ENCODE data around the gene IQSEC1. TPM values are rescaled to one million over a fixed set of nuclear protein-coding genes. Genes with fewer than 3 reads are reported as not detected.
A peak's percentile ranks its signal among the peaks of the same experiment; 100 is the strongest.

Gene IQSEC1
- total RNA-seq, 1 experiment from 2014 or later: 7.7 TPM

DNA sequence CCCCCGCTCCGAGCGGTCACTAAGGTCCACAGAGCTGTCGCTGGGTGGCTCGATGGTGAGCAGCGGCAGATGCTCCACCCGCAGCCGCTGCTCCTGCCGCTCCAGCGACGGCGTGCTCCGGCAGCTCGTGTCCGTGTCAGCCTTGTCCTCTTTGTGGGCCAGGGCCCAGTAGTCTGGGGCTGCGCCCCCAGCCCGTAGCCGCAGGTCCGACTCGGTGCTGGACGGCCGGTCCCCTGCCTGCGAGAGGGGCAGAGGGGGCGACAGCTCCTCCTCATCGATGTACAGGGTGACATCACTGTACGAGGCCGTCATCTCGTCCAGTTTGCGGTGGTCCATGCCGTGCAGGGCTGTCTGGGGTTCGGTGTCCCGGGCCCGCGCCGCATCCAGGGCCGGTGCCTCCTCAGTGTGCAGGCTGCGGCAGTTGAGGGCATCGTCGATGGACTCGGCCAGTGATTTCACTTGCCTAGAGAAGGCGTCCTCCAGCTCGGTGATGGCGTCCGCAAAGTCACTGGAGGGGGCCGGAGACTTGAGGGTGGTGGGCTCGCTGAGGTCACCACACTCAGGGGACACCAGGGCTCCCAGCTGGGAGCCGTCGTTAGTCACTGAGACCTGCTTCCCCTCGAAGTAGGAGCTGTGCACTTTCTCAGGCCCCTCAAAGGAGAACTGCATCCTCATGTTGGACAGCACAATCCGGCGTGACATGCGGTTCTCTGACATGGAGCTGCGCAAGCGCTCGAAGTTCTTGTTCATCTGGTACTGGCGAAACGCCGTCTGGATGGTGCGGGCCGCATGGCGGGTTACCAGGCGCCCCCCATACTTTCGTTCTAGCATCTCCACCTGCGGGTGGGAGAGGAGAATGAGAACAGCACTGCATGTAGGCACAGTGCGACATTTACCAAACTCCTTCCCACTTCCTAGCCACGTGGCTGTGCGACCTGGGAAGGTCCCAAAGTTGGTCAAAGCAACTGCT is 137.1 kb downstream of the IQSEC1 start:
- DNase-seq (ENCODE audit: low read depth): no peak

DNA sequence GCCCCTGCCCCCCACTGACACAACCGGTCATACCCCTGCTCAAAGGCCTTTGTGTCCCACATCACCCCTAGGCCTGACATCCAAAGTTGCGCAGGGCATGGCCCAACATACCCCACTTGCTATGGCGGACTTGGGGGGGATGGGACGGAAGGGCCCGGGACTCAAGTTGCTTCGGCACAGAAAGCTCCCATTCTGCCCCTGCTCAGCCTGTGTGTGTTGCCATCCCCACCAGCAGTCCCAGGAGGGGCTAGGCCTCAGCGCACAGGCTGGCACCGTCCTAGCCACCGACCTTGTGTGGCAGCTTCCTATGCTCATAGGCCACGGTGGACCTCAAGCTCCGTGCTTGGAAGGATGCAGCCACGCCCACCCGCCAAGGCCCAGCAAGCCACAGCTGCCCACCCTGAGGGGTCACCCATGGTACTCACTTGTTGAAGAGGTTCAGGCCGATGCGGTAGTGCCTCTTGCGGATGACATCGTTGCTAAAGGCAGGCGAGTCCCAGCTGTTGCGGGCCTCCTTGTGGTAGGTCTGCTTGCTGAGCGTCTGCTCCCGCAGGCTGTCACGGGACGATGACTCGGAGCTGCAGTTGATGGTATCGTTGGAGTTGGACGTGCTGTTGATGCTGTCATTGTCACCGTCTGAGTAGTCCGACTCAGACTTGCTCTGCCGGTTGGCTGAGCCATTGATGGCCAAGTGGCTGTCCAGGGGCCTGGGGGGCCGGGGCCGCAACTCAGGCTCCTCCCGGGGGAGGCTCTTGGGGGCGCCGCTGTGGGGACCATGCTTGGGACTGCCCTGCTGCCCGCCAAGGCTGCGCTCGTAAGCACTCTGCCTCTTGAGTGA is 138.0 kb downstream of the IQSEC1 start:
- no peak for DNase-seq (ENCODE audit: low read depth)

DNA sequence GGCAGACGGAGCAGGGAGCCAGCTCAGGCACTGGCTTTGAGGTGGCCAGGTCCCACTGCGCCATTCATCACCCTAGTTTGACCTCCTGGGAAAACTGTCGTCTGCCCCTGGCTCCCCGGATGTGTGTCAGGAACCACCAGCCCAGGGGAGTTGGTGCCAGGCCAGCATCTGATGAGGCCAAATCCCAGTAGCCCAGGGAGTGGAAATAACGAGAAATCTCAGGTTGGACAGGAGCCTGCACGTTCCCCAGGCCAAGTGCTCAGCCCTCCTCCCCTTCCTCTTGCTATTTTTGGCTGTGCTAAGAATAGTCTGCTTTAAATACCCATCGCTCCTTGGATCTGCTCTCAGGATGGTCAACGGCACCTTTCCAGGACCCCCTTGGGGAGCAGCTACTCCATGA is 138.8 kb downstream of the IQSEC1 start:
- DNase-seq (ENCODE audit: low read depth): no peak

DNA sequence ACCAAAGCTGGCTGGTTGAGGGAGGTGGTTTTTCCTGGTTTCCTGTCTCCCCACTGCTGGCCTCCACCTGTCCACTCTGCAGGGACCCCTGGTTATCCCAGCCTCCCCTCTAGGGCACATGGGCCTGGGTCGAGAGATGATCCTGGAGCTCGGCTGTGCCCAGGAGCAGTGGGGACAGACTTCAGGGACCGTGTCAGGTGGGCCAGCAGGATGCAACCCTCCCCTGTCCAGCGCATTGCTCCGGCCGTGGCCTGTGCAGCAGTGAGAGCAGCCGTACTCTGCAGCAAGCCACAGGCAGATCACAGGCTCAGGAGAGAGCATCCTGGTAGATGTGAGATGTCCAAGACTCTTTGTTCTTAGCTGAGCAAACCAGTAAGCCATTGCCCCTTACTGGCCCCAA is 139.3 kb downstream of the IQSEC1 start:
- no peak for DNase-seq (ENCODE audit: low read depth)

DNA sequence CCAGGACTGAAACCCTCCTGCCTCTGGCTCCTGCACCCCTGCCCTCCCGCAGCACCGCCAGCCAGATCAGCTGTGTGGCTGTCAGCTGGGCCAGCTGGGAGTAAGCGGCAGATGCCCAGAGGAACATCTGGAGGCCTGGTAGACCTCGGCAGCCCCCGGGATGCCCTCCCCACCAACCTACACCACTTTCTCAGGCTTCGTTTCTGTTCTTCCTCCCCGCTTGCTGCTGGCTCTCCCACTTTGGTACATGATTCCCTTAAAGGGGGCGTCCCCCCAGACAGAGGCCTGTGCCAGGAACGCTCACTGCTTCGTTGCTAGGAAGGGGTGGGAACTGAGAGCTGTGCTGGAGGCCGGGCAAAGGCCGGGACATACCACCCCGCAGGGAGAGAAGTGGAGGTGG is 140.5 kb downstream of the IQSEC1 start:
- no peak for DNase-seq (ENCODE audit: low read depth)

DNA sequence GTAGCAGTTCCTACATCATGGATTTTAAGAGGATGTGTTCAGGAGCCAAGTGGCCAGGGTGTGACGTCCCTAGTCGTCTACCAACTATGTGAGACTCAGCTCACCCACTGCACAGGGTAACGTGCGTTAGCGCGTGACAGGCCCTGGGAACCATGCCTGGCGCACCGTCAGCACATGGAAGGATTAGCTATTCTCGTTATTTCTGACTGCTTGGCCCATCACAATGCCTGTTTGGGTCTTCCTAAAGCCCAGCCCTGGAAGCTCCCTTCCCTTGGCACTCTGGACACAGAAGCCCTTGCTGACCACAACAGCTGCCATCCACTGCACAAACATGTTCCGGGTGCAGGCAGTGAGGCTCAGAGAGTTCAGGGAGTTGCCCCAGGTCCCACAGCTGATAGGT is 140.9 kb downstream of the IQSEC1 start:
- peak; percentile 34 for DNase-seq (ENCODE audit: low read depth)

DNA sequence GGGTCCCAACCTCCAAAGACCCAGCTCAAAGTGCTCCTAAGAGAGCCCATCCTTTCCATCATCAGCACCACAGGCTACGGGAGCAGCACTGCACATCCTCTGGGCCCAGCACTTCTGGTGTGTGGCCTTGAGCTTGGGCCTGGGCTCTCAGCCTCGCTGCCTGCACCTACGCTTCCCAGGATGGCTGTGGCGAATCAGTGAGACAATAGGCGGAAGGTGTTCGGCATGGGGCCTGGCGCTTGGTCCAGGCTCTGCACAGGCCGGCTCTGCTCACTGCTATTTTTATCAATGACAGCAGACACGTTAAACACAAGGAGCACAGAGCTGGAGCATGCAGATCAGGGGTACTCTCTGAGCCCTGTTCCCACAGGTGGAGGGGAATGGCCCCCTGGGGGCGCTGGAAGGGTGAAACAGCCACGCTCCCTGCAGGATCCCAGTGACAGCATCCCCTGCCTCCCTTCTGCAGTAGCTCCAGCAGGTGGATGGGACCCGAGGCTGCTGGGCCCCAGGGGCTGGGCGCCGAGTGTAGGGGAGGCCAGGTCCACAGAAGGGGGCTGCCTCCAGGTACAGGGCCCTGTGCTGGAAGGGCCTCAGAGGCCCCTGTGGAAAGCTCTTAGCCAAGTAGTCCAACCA is 141.8 kb downstream of the IQSEC1 start:
- no peak for DNase-seq (ENCODE audit: low read depth)

DNA sequence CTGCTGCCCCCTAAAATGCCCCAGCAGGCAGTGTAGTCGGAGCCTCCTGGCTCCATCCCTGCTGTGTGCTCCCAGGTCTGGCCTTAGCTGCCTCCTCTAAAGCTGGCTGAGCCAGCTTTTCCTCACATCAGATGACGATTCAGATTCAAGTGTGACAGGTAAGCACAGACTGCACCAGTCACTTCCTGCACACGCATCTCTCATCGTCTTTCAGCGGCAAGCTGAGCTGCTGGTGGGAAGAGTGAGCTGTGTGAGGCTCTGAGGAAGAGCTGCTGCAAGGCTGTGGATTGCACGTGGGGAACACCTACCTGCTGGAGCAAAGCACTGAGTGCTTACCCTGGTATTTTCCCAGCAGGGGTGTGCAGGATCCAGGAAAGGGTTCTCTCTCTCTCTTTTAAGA is 143.4 kb downstream of the IQSEC1 start:
- no peak for DNase-seq (ENCODE audit: low read depth)

DNA sequence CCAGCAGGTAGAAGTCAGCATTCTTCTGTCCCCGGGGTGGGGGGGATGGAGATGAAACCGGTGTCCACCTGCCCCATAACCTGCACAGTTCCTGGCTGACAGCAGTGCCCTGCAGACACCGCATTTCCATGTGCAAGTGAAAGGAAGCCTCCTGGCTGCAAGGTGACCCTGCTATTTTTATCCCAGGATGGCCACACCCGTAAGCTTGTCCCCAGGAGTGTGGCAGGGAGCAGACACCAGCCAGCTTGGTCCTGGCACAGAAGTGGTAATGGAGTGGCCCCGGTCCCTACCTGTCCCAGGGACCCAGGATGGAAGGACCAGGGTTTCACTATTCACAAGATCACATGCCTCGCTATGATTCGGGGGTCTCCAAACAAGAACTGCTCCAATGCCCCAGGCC is 146.6 kb downstream of the IQSEC1 start:
- DNase-seq (ENCODE audit: low read depth): no peak

DNA sequence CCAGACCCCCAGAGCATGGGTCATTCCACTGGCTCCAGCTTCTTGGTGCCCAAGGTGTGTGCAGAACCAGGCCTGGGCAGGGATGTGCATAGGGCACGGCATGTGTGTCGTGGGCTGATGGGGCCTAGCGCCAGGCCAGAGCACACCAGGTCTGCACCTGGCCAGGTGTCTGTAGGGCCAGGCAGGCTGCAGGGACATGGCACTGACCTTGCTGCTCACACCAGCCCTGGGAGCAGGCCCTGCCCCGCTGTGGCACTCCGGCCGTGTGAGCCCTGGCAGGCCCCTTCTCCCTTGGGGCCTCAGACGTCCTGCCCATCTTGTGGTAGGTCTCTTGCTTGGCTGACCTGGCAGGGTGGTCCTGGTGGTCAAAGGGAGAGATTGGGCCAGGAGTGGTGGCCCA is 147.6 kb downstream of the IQSEC1 start:
- DNase-seq (ENCODE audit: low read depth): no peak

DNA sequence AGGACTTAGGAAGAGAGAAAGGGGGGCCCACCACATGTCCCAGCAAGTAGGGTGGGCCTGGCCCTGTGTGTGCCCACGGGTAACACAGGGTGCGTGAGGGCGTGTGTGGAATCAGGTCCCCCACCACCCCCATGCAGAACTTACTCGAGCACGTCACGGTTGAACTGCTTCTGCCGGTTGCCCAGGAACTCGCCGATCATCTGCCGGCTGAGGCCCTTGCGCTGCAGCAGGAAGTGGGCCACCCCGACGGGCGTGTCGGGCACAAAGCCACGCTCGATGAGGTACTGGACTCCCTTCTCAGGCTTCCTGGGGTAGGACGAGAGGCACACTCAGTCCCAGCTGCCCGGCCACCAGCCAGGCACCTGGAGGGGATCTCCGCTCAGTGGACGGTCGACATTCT is 148.8 kb downstream of the IQSEC1 start:
- no peak for DNase-seq (ENCODE audit: low read depth)

DNA sequence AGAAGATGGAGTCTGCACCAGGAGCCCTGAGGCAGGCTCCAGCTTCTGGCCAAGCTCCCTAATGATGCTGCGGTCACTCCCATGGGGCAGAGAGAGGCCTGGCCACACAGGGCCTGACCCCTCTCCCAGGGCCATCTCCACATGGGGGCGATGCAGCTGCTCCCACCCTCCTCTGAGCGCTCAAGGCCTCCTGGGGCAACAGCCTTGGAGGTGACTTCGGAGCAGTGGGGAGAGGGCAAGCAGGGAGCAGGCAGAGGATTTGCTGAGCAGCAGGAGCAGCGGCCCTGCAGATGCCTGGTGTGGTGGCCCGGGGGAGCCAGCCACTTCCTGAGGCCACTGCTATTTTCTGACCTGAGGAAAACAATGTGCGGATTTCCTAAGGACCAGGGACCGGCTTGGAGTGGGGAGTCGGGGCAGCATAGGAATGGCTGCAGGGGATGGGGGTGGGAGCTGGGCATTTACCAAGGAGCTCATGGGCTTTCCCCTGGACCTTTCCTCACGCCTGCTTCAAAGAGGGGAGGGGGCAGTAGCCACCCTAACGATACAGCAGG is 150.3 kb downstream of the IQSEC1 start:
- DNase-seq (ENCODE audit: low read depth): no peak

DNA sequence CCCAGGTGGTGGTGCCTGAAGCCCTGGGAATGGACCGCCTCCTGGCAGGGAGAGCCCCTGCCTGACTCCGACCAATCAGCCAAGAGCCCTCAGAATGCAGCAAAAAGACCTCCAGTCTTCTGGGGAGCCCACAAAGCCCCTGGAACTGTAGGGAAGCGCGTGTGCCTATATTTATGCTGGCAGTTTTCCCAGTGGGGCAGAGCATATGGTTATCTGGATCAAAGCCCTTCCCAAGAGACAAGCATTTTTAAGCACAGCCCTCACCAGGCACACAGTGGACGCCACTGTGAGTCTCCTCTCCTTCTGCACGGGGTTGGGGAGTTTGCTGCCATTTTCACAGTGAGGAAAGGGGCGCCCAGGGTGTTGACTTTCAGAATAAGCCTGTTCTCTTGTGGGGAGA is 150.9 kb downstream of the IQSEC1 start:
- DNase-seq (ENCODE audit: low read depth): no peak

DNA sequence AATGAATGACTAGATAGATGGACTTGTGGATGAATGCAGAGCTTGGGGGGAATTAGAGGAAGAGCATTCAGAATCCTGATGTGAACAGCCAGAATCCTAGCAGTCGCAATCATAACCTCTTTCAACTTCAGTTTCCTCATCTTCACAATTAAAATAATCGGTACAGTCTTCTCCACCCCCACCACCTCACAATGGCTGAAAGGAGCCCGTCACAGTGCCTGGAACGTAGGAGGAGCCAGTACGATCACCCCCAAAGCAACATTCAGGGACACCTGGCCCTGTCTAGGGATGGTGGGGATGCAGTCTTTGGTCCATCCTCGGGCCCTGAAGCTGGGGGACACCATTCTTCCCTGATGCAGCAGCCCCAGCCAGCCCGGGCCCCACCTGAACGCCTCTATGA is 151.5 kb downstream of the IQSEC1 start:
- no peak for DNase-seq (ENCODE audit: low read depth)

DNA sequence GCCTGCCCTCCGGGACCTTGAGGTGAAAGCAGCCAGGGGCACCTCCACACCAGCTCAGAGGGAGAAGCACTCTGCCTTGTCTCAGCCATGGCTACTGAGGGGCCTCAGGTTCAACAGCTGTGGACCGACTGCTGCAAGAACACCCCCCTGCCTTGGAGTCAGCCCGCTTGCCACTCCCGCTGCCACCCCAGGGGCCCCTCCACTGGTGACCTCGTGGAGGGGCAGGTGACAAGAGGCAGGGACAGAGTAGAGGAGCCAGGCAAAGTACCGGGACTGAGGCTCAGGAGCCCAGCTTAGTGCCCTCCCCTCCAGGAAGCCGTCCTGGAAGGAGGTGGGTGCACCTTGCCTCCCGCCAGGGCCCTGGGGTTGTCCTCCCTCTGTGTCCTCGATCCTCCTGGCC is 152.3 kb downstream of the IQSEC1 start:
- DNase-seq (ENCODE audit: low read depth): no peak

DNA sequence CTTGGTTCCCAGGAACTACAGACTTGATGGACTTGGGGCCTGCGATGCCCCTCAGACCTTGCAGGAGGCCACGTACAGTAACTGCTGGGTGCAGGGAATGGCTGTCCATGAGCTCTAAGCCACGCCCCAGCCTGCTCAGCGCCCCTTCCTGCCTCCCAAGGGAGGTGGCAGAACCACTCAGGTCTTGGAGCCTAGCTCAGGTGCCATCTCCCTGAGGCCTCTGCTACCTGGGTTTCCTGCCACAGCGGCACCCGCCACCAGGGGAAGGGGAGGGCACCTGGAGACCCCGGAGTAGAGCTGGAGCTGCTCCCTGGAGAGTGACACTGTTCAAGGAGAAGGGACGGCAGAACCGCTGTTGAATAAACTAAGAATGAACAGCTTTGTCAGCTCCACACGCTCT is 154.0 kb downstream of the IQSEC1 start:
- DNase-seq (ENCODE audit: low read depth): no peak

DNA sequence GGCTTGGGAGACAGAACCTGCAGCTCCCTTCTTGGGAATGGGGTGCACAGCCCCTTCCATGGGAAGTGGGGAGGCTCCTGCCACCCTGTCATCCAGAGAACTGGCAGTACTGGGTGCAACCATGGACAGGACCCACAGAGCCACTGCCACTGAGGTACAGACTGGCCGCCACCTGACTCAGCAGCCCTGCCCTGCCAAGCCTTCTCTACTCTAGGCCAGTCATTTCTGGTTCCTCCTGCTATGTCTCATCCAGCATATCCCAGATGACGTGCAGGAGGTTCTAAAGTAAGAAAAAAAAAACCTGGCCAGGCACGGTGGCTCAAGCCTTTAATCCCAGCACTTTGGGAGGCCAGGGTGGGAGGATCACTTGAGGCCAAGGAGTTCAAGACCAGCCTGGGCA is 155.0 kb downstream of the IQSEC1 start:
- DNase-seq (ENCODE audit: low read depth): no peak

DNA sequence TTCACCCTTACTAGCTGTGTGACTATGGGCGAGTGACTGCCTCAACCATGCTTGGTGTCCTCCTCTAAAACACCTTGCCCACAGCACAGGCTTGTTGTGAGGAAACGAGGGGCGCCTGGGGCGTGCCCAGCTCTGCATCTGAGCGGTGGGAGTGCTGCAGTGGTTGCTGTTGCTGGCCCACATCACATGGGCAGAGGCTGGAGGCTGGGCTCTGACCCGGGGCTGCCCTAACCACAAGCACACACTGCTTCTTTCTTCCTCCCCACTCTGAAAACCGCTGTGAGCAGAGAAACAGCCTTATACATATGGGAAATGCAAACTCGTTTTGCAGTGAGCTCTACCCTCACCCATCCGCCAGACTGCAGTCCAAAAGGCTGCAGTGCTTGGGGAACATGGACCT is 157.1 kb downstream of the IQSEC1 start:
- no peak for DNase-seq (ENCODE audit: low read depth)

DNA sequence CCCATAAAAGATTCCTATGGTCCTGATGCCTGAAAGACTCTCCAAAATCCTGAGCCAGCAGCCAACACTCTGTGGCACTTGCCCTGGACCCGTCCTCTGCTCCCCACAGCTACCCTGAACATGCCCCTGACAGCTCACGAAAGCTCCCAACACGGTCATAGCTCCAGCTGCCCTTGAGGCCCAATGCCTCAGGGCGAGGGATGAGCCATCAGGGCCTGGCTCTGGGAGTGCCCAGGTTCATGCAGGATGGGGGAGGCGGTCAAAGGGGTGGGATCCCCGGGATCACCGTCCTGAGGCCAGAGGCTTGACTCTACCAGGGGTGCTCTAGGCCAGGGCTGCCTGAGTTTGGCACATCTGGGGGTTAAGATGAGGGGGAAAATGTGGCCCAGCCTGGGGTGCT is 159.1 kb downstream of the IQSEC1 start:
- no peak for DNase-seq (ENCODE audit: low read depth)

DNA sequence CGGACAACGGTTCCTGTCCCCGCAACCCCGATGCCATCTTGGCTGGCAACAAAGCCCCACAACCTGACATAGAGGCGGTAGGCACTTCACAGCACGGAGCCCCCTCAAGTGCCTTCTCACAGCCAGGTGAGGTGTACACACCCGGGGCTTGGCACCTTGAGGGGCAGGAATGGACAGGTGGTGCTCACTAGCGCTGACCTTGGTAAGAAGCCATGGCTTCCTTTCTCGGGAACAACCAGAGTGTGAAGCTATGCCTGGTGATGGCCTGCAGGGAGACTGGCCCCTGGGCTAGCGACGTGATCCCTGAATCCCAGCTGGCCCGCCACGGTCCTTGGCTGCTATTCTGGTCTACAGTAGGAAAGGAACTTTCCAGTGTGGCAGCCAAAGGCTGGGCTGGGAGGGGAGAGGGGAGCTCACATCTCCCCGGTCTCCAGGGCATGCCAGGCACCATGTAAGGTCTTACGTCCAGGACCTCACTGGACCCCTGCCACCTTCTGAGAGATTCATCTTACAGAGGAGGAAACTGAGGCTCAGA is 161.3 kb downstream of the IQSEC1 start:
- no peak for DNase-seq (ENCODE audit: low read depth)

DNA sequence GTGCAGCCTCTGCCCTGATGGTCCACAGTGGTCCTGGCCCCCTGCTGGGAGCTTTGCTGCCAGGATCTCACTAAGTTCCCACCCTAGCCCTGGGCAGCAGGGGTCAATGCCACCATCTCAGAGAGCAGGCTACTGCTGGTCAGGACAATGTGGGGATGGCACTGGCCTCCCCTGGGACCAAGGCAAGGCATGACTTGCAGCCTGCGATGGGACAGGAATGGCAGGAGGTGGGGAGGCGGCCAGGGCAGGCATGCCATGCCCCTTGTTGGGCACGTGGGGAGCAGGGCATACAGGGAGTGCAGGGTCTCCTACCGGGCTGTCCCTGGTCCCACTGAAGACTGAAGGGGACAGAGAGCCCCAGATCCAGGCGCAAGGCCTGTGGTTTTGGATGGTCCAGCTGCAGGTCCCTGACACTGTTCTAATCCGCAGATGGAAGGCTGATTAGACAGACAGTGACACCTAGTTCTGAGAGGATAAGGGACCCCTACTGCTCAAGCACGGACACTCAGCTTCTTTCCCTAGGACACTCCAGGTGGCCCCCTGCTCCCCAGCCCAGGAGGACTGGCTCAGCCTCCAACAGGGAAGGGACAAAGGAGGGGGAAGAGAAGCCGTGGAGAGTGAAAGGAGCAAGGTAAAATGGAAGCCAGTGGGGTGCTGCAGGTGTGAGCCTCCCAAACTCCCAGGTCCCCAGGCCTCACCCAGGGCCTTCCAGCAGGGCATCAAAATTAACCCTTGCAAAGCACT is 162.7 kb downstream of the IQSEC1 start:
- DNase-seq (ENCODE audit: low read depth): no peak
